C4-2B (cell line): ENCODE results near the gene XPNPEP1.

Source experiments
- H3K27ac ChIP-seq: fragments of 450-650 bp; 2 replicates; pipeline ENCODE4 v1.5.1; 2017
- ZFX ChIP-seq: fragments of 450-650 bp; IDR thresholded peaks from 2 replicates; pipeline ENCODE4 v1.6.1; 2017
- TF ChIP-seq, protein P1 (sequence below): fragments of 450-650 bp; conservative IDR thresholded peaks from 2 replicates; pipeline ENCODE4 v1.5.1; 2017; ENCODE audit warnings: mild to moderate bottlenecking

XPNPEP1 gene

GRCh38 chr10:109835257-109835656 is 88.1 kb downstream of the XPNPEP1 start:
- no peak for TF ChIP-seq ZFX
- TF ChIP-seq, protein P1, sequence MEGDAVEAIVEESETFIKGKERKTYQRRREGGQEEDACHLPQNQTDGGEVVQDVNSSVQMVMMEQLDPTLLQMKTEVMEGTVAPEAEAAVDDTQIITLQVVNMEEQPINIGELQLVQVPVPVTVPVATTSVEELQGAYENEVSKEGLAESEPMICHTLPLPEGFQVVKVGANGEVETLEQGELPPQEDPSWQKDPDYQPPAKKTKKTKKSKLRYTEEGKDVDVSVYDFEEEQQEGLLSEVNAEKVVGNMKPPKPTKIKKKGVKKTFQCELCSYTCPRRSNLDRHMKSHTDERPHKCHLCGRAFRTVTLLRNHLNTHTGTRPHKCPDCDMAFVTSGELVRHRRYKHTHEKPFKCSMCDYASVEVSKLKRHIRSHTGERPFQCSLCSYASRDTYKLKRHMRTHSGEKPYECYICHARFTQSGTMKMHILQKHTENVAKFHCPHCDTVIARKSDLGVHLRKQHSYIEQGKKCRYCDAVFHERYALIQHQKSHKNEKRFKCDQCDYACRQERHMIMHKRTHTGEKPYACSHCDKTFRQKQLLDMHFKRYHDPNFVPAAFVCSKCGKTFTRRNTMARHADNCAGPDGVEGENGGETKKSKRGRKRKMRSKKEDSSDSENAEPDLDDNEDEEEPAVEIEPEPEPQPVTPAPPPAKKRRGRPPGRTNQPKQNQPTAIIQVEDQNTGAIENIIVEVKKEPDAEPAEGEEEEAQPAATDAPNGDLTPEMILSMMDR, result no peak

DNA sequence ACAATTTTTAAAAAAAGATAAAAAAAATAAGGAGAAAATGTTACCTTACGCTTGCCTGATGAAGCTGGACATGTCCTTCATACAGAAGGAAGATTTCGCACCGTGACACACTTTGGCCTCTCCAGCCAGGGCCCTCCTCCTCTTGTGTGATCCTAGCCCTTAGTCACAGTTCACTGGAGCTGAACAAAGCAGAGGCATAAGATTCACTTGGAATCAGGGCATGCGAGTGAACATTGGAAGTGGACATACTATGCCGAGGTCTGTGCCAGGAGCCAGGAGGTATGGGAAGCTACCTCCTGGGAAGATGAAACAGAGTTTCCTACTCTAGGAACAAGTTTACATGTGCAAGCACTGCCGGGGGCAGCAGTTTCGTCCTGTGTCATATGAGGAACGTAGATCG is 91.5 kb downstream of the XPNPEP1 start:
- no peak for TF ChIP-seq ZFX
- TF ChIP-seq, protein P1, result no peak
- no peak overlapping the region for H3K27ac ChIP-seq

More at GRCh38 chr10:109835257-109835656, 88.1 kb downstream of the XPNPEP1 start:
- no peak overlapping the region for H3K27ac ChIP-seq

DNA sequence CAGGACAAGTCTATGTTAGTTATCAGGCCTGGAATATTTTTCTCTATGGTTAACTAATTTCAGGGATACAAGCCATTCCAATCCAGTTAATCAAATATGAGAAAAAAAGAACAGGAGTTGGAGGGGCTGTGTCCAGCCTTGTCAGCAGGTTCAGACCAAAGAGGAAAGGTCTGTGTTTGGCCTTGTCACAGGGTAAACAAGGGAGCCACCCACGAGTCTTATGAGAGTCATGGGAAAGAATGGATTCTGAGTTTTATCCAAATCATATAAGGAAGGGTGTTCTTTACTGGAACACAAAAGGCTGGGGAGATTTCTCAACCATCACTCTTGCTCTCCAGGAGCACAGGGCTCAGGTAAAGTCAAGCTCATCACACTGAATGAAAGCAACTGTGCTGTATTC is 99.1 kb downstream of the XPNPEP1 start:
- H3K27ac ChIP-seq, result no peak overlapping the region
- TF ChIP-seq, protein P1, result no peak
- TF ChIP-seq ZFX, result no peak

DNA sequence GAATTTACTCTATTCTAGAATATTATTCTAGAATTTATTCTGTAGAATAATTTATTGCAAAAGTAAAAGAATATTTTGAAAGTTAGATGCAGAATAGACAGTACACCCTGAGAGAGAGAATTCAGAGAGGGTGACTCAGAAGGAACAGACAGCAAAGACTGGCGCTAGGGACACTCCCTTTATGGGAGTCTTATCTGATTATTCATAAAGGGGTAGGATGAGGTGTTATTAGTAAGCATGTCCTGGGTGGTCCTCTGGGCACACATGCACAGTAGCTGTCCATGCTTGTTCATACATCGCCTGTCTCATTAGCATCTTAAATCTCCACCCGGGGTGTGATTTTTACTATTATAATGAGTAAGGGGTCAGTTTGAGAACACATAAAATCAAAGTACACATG is 100.1 kb downstream of the XPNPEP1 start:
- TF ChIP-seq, protein P1, result no peak
- no peak for TF ChIP-seq ZFX
- no peak overlapping the region for H3K27ac ChIP-seq

DNA sequence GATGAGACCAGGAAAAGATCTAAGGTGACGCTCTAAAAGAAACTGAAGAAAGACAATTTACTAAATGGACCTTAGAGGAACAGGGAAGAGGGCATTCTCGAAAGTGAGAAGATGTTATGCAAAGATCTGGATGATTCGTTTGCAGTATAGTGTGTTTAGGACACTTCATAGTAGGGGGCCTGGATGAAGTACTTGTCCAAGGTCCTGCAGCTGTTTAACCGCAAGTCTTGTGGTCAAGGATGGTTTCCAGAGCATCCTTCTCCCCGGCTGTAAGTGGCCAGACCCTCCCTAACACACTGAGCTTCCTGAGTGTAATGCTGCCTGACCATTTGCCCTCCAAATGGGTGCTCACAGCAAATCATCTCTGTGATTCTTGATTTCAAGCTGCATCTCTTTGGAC is 101.6 kb downstream of the XPNPEP1 start:
- no peak for TF ChIP-seq ZFX
- TF ChIP-seq, protein P1, result no peak
- no peak overlapping the region for H3K27ac ChIP-seq

GRCh38 chr10:109820620-109821405 is 102.5 kb downstream of the XPNPEP1 start:
- no peak overlapping the region for H3K27ac ChIP-seq
- TF ChIP-seq, protein P1, result no peak
- TF ChIP-seq ZFX, result no peak

- TF ChIP-seq ZFX, result no peak
- TF ChIP-seq, protein P1, result no peak
Observed at GRCh38 chr10:109819807-109820206, 103.5 kb downstream of the XPNPEP1 start.

More at GRCh38 chr10:109819807-109820206, 103.5 kb downstream of the XPNPEP1 start:
- no peak overlapping the region for H3K27ac ChIP-seq
